ENCODE results near the gene SPOCK3. TPM values are rescaled to one million over a fixed set of nuclear protein-coding genes. Genes with fewer than 3 reads are reported as not detected.

The SPOCK3 gene
- total and polyA plus RNA-seq, 2 donors (not counting 3 experiments of a cell fraction or from before 2014, with no cell fraction given), result 0.10 TPM; not detected in 1

- H3K4me1 ChIP-seq (ENCODE audit: control insufficient read depth, extremely low read depth, insufficient read depth, low read length), result no peaks in the 10 kb centered on the region
- ChIA-PET POLR2A (no interaction called here), CTCF (no interaction called here)
- no peak overlapping the region for H3K27ac ChIP-seq (ENCODE audit: insufficient read depth, low read depth, low read length)
- no peaks in the 10 kb centered on the region for H4K20me1 ChIP-seq (replicated peaks; ENCODE audit: control insufficient read depth, extremely low read depth, insufficient read depth, low read length)
- H3K9me1 ChIP-seq (replicated peaks; ENCODE audit: control insufficient read depth, extremely low read depth, insufficient read depth, low read length), result no peaks in the 10 kb centered on the region
- no peaks in the 10 kb centered on the region for H3K79me2 ChIP-seq (ENCODE audit: control insufficient read depth, insufficient read depth, low read length)
- FAIRE-seq, result no peak
- no peak overlapping the region for H3K4me2 ChIP-seq (ENCODE audit: insufficient read depth, low read length)
- TF ChIP-seq FOS (IDR thresholded peaks at IDR 0.05; ENCODE audit: borderline replicate concordance, insufficient read depth, low read length) (no peak), EZH2 (IDR thresholded peaks at IDR 0.05; ENCODE audit: borderline replicate concordance, low read depth, low read length, severe bottlenecking) (no peak), MYC (IDR thresholded peaks at IDR 0.05; ENCODE audit: low read depth, low read length) (no peak), GATA2 (IDR thresholded peaks at IDR 0.05; ENCODE audit: insufficient read depth, insufficient read length, low read depth, low read length) (no peak), POLR2AphosphoS5 (IDR thresholded peaks at IDR 0.05; ENCODE audit: insufficient read depth, low read depth, low read length) (no peak), POLR2A (IDR thresholded peaks at IDR 0.05; ENCODE audit: low read depth, low read length) (no peak), JUN (IDR thresholded peaks at IDR 0.05; ENCODE audit: borderline replicate concordance, insufficient read depth, insufficient read length, low read depth) (no peak), MAX (IDR thresholded peaks at IDR 0.05; ENCODE audit: insufficient read depth, insufficient read length) (no peak)
- TF ChIP-seq, protein P1, sequence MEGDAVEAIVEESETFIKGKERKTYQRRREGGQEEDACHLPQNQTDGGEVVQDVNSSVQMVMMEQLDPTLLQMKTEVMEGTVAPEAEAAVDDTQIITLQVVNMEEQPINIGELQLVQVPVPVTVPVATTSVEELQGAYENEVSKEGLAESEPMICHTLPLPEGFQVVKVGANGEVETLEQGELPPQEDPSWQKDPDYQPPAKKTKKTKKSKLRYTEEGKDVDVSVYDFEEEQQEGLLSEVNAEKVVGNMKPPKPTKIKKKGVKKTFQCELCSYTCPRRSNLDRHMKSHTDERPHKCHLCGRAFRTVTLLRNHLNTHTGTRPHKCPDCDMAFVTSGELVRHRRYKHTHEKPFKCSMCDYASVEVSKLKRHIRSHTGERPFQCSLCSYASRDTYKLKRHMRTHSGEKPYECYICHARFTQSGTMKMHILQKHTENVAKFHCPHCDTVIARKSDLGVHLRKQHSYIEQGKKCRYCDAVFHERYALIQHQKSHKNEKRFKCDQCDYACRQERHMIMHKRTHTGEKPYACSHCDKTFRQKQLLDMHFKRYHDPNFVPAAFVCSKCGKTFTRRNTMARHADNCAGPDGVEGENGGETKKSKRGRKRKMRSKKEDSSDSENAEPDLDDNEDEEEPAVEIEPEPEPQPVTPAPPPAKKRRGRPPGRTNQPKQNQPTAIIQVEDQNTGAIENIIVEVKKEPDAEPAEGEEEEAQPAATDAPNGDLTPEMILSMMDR (IDR thresholded peaks at IDR 0.05; ENCODE audit: extremely low read depth in 1 of 2, insufficient read depth in 1 of 2, low read depth in 1 of 2, low read length in 2 of 2), result no peak
- H2AFZ ChIP-seq (ENCODE audit: low read depth, low read length), result no peak overlapping the region
- H3K36me3 ChIP-seq (ENCODE audit: control insufficient read depth in 2 of 2, extremely low read depth in 1 of 2, insufficient read depth in 2 of 2, low read length in 2 of 2), result no peaks in the 10 kb centered on the region
- BruUV-seq (replicated peaks), result no TSS peak
- no peaks in the 10 kb centered on the region for H3K9me3 ChIP-seq (replicated peaks; ENCODE audit: control insufficient read depth, insufficient read depth, low read length)
- no peaks in the 10 kb centered on the region for H3K27me3 ChIP-seq (ENCODE audit: control insufficient read depth in 2 of 2, insufficient read depth in 2 of 2, low read length in 2 of 2)
- H3K9ac ChIP-seq (replicated peaks; ENCODE audit: extremely low read depth, insufficient read depth, low read length), result no peak overlapping the region
- intact Hi-C loops (cut with micrococcal nuclease), result no loop called here
- DNase-seq (ENCODE audit: low read depth, low spot score), result no peak
- dilution Hi-C loops (cut with MboI; ENCODE audit: extremely low pct_ligation_motif_present, low sequenced_read_pairs), result no loop called here
- H3K4me3 ChIP-seq (replicated peaks in 1 of 3; ENCODE audit: insufficient read depth in 1 of 3, low read depth in 1 of 3, low read length in 3 of 3), result no peak overlapping the region
Measured at GRCh38 chr4:166924424-166924823, 309.9 kb downstream of the SPOCK3 start.
